B cell (primary cell): ENCODE measurements around the gene ADRB1.

ENCODE experiments used
- CTCF ChIP-seq: fragments of 200-600 bp; IDR thresholded peaks from one replicate; pipeline ENCODE4 v1.8.0; 2022; ENCODE audit warnings: antibody characterized with exemption, mild to moderate bottlenecking
- EZH2 ChIP-seq: IDR thresholded peaks from 2 replicates; pipeline ENCODE4 v1.6.1; 2012; ENCODE audit warnings: borderline replicate concordance, low read depth, mild to moderate bottlenecking, moderate library complexity, low read length; ENCODE audit not compliant: insufficient read depth, poor library complexity, severe bottlenecking

- TF ChIP-seq CTCF, result no peak
- TF ChIP-seq EZH2, result no peak
Measured at GRCh38 chr10:114068054-114068707, 24.5 kb downstream of the ADRB1 start.
